GM18873 (cell line): ENCODE results near the gene AMDHD2.
"Not testable (repeated sequence)": the region's sequence is repeated elsewhere in the genome, so short reads cannot be mapped to it uniquely, and the experiment has no call there.

ENCODE experiments used
- ATAC-seq: cut with Tn5 transposase; IDR thresholded peaks from one replicate; pipeline ENCODE4 v1.9.1; 2021; ENCODE audit warnings: mild to moderate bottlenecking, moderate library complexity, moderate number of reproducible peaks; ENCODE audit not compliant: unreplicated experiment, low FRiP score

Gene AMDHD2

DNA sequence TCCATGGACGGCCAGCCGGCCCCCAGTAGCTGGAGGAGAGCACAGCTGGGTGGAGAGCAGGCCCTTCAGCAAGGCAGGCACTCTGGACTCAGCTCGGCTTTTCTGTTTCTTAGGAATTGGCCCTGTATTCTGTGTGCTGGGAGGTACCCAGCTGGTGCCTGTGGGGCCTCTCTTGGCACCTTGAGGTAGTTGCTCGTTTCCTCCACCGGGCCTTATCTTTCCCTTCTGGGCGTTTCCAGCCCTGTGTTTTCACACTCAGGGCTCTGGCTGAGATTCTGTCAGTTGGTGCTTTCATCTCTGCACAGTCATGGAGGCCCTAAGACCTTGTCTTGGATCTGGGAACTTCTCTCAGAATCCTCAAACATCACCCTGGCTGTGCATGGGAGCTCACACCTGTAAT, 47.3 kb downstream of the AMDHD2 start:
- ATAC-seq: not testable (repeated sequence)

DNA sequence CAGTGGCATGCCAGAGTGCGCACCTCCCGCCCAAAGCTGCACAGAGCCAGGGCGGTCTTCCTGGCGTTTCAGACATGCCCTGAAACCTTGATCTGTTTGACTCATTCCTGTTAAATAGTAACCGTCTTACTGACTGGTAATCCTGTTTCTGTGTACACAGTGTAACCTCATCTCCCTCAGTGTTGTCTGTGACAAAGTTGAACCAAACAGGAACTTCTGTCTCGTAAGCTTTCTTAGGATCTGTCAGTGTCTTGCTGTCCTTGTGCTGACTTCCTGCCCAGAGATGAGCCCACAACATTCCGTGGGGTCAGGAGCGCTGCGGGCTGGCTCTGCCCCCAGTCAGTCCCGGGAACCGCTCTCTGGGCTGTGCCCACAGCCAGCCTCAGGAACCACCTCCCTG, 48.4 kb downstream of the AMDHD2 start:
- not testable (repeated sequence) for ATAC-seq

DNA sequence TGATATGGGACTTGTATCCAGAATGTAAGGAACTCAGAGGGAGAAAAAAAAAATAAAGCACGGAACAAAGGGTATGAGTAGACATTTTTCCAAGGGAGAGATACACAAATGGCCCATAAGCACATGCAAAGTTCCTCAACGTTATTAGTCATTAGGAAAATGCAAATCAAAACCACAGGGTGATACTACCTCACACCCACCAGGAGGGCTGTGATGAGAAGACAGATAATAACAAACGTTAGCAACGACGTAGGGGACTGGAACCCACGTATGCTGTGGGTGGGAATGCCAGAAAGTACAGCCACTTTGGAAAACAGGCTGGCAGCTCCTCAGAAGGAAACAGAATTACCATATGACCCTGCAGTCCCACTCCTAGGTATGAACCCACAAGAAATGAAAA, 52.5 kb downstream of the AMDHD2 start:
- not testable (repeated sequence) for ATAC-seq

DNA sequence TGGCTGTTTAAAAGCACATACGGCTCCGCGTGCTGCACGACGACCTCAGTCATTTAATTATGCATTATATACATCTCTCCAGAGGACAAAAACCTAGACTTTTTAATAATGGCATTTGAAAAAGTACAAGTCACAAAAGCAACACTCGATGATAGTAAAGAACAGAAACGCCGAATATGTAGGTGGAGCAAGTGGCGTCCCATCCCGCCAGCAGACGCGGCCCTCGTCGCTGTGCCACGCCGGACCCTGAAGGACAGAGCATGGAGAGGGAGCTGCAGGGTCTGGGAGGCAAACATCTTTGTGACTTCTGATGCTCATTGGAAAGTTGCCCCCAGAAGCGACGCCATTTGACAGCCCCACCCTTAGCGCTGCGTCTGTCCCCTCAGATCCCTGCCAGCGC, 55.7 kb downstream of the AMDHD2 start:
- not testable (repeated sequence) for ATAC-seq

DNA sequence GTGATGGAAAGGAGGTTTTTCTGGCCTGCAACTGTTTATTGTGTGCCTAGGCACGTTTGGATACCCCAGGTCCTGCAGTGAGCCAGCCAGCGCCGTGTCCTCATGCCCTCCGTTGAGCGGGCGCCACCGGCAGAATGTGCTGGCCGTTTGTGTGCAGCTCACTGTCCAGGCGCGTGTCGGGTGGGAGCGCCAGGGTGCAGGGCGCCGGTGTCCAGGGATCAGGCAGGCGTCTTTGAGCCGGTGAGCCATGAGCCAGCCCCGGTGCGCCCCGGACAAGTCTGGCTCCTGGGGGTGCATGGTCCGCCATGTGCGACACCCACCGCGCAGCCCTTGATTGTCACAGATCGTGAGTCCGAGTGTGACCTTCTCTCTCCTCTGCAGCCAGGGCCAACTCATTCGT, 56.9 kb downstream of the AMDHD2 start:
- ATAC-seq: not testable (repeated sequence)

DNA sequence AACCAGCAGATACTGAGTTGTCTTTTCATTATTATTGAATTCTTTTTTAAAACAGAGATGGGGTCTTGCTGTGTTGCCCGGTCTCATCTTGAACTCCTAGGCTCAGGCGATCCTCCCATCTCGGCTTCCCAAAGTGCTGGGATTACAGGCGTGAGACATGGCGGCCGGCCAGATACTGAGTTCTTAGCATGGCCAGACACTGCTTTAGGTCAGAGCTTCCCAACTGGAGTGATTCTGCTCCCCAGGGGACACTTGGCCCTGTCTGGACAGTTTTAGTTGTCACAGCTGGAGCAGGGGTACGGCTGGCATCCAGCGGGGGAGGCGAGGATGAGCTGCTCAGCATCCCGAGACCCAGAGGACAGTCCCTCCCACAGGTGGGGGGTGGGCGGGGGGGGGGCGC, 58.7 kb downstream of the AMDHD2 start:
- not testable (repeated sequence) for ATAC-seq

DNA sequence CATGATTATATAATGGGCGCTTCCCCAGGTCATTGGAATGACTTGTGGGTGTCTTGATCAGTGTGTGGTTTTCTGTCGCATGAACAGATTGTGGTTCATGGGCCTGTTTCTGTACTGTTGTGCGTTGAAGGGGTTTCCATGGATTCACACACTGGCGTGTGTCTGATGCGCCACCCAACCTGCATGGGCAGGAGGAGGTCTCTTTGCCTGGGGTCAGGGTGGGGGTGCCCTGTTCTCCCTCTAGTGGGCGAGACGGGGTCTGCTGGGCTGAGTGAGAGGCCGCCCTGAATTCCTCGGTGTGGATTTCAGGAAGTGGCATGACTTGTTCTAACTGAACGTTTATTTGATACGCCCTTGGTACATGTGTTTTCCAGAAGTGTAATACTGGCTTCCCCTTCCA, 60.0 kb downstream of the AMDHD2 start:
- ATAC-seq: not testable (repeated sequence)

DNA sequence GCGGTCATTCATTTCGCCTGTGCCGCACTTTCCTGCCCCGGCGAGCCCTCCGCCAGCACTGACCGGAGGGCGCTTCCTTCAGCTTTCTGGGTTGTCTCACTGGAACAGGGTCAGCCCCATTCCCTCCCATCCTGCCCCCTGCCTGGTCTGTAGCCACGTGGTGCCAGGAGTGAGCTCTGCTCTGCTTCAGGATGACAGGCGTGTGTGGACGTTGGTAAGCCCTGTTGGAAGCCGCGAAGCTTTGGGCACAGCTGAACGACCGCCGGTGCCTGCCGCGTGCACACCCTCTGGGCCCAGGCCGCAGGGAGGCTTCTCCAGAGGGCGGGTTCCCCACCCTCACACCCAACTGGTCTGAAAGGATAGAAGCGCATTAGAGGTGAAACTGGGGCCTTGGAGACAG, 60.6 kb downstream of the AMDHD2 start:
- not testable (repeated sequence) for ATAC-seq
